ENCODE measurements around the gene TTC28. TPM values are rescaled to one million over a fixed set of nuclear protein-coding genes. Genes with fewer than 3 reads are reported as not detected.

Gene TTC28
- total RNA-seq, 1 experiment from 2014 or later, result 0.12 TPM

DNA sequence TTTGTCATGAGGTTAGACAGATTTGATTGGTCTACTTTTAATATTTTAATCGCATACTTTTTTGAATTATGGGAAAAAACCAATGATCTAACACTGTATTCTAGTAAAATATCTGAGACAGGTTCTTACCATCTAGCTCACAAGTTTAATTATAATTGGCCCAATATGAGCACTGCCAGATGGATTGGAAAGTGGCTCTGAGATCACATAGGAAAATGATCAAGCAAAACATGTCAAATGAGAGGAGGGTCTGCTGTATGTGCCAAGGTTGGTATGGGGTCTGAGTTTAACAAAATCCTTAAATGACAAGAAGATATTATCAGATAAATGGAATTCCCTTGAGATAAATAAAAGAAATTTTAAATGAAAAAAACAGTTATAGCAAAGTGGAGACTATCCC lies 264.7 kb downstream of the TTC28 start:
- H2AFZ ChIP-seq (ENCODE audit: low read depth, low read length, poor library complexity, severe bottlenecking), result no peak overlapping the region
- H3K4me1 ChIP-seq (ENCODE audit: control insufficient read depth in 1 of 2, insufficient read depth in 2 of 2, low read length in 2 of 2), result no peaks in the 10 kb centered on the region
- DNase-seq (ENCODE audit: low read depth, low spot score) (no peak), ATAC-seq (no peak)
- ChIA-PET POLR2A (no interaction called here), CTCF (no interaction called here), RAD21 (ENCODE audit: low non-redundant PET in 1 of 2, low total read pairs in 2 of 2, uncharacterized antibody in 2 of 2, unreplicated experiment in 2 of 2) (no interaction called here)
- no peaks in the 10 kb centered on the region; a peak in 1 of 4 replicates for H3K36me3 ChIP-seq (ENCODE audit: control insufficient read depth in 1 of 2, insufficient read depth in 2 of 2, low read length in 2 of 2)
- no peaks in the 10 kb centered on the region for H3K9me2 ChIP-seq (ENCODE audit: insufficient read depth)
- BruUV-seq (replicated peaks), result no TSS peak
- no peak overlapping the region for H3K4me2 ChIP-seq (ENCODE audit: low read length)
- no peaks in the 10 kb centered on the region for H3K79me2 ChIP-seq (ENCODE audit: insufficient read depth, low read length)
- H3K4me3 ChIP-seq (replicated peaks in 1 of 2; ENCODE audit: low read depth in 1 of 2, low read length in 2 of 2), result no peak overlapping the region
- peaks cover 85% of the 10 kb centered on the region for H3K27me3 ChIP-seq (ENCODE audit: insufficient read depth, low read length)
- H3K9me3 ChIP-seq (ENCODE audit: control insufficient read depth in 1 of 2, insufficient read depth in 1 of 2, low read depth in 1 of 2, low read length in 2 of 2), result no peaks in the 10 kb centered on the region
- intact Hi-C loops (cut with micrococcal nuclease), result no loop called here
- no peaks in the 10 kb centered on the region for H4K20me1 ChIP-seq (ENCODE audit: insufficient read depth)
- no peak for TF ChIP-seq ZFX (IDR thresholded peaks at IDR 0.05)
- TF ChIP-seq POLR2A (IDR thresholded peaks at IDR 0.05; ENCODE audit: borderline replicate concordance, extremely low read depth, insufficient read depth, insufficient read length), result no peak
- no peak for TF ChIP-seq SRF (IDR thresholded peaks at IDR 0.05; ENCODE audit: low read depth)
- TF ChIP-seq, protein P1, sequence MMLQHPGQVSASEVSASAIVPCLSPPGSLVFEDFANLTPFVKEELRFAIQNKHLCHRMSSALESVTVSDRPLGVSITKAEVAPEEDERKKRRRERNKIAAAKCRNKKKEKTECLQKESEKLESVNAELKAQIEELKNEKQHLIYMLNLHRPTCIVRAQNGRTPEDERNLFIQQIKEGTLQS (IDR thresholded peaks at IDR 0.05), result no peak
- H3K9ac ChIP-seq (ENCODE audit: low read length), result no peak overlapping the region
- no peak overlapping the region for H3K27ac ChIP-seq (ENCODE audit: low read depth, low read length)

DNA sequence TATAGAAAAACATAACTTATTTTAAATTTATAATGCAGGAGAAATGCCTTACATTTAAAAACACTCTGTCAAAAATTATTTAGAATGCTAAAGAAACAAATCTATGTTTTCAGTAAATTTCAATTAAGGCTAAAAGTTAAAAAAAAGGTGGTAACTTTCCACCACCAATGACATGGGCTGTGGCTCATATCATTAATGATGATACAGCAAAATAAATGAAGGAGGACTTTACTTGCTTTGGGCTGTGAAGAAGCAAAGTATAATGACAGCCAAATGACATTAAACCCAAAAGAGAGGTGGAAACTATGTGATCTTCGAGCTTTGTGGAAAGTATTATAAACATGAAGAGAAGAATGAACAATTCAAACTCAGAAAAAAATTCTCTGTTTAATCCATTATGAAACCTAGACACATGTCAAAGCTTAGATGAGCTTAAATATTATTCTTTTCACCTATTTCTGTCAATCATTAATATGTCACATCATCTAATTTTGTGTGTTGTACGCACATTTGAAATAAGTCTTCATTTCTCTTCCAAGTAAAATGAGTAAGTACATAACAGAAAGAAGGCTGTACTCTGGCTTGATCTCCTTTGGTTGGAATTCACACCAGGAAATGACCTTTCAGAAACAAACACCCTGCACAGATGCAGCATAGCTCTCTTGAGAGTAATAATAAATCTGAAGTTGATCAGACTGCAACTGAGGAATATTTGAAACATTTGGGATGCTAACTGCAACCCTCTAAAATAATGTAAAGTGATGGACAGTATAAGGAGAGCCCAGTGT lies 265.8 kb downstream of the TTC28 start:
- Histone ChIP-seq H3K9me2 (ENCODE audit: insufficient read depth) (no peaks in the 10 kb centered on the region), H3K4me1 (ENCODE audit: control insufficient read depth in 1 of 2, insufficient read depth in 2 of 2, low read length in 2 of 2) (no peaks in the 10 kb centered on the region), H3K9ac (ENCODE audit: low read length) (no peak overlapping the region), H3K4me3 (replicated peaks in 1 of 2; ENCODE audit: low read depth in 1 of 2, low read length in 2 of 2) (no peak overlapping the region), H4K20me1 (ENCODE audit: insufficient read depth) (no peaks in the 10 kb centered on the region), H3K9me3 (ENCODE audit: control insufficient read depth in 1 of 2, insufficient read depth in 1 of 2, low read depth in 1 of 2, low read length in 2 of 2) (no peaks in the 10 kb centered on the region), H3K36me3 (ENCODE audit: control insufficient read depth in 1 of 2, insufficient read depth in 2 of 2, low read length in 2 of 2) (no peaks in the 10 kb centered on the region; a peak in 1 of 4 replicates), H3K4me2 (ENCODE audit: low read length) (no peak overlapping the region), H3K27me3 (ENCODE audit: insufficient read depth, low read length) (peaks cover 76% of the 10 kb centered on the region), H3K79me2 (ENCODE audit: insufficient read depth, low read length) (no peaks in the 10 kb centered on the region), H2AFZ (ENCODE audit: low read depth, low read length, poor library complexity, severe bottlenecking) (no peak overlapping the region), H3K27ac (ENCODE audit: low read depth, low read length) (no peak overlapping the region)
- DNase-seq (ENCODE audit: low read depth, low spot score) (no peak), ATAC-seq (no peak)
- ChIA-PET CTCF (no interaction called here), POLR2A (no interaction called here), RAD21 (ENCODE audit: low non-redundant PET in 1 of 2, low total read pairs in 2 of 2, uncharacterized antibody in 2 of 2, unreplicated experiment in 2 of 2) (no interaction called here)
- intact Hi-C loops (cut with micrococcal nuclease), result no loop called here
- BruUV-seq (replicated peaks), result no TSS peak
- TF ChIP-seq ZNF274 (IDR thresholded peaks at IDR 0.05; ENCODE audit: low read depth, low read length), result no peak
